ENCODE measurements around the gene SPATA13. TPM values are rescaled to one million over a fixed set of nuclear protein-coding genes. Genes with fewer than 3 reads are reported as not detected.
A peak's percentile ranks its signal among the peaks of the same experiment; 100 is the strongest.

SPATA13 gene
- total RNA-seq, 1 donor from 2014 or later: 11.4 TPM

DNA sequence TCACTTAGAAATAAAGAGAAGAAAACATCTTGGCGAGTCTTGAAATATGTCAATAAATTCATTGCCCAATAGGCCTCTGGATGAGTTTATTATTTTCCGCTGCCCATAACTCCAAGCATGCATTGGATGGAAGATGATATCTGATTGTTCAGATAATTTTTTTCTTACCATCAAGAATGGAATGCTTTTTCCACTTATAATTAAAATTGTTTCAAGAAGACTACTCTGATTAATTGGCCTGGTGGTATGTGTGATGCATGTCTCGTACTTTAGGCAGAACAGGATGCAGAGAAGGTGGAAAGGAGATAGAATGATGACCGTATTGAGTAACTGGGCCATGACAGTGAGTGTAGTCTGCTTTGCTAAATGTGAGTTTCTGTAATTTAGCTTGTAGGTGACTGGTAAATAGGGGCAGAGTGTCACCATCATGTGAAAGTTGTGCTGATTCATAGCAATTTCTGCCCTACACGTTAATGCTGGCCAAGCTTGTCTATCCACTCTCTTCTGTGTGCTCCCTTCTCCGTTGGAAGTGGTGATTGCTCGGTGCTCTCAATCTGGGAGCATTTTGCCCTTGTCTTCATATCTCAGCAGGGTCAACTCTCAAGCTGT, 13.5 kb upstream of the SPATA13 start:
- Mint-ChIP-seq H3K4me3 (ENCODE audit: unreplicated experiment) (no peak overlapping the region), H3K27me3 (ENCODE audit: unreplicated experiment) (peaks cover 3% of the 10 kb centered on the region), H3K36me3 (ENCODE audit: low read depth, unreplicated experiment) (no peaks in the 10 kb centered on the region), H3K9me3 (ENCODE audit: unreplicated experiment) (no peaks in the 10 kb centered on the region), H3K27ac (ENCODE audit: unreplicated experiment) (peak overlapping the region; percentile 32), H3K4me1 (ENCODE audit: unreplicated experiment) (peaks cover 47% of the 10 kb centered on the region)
- TF ChIP-seq, protein P1, sequence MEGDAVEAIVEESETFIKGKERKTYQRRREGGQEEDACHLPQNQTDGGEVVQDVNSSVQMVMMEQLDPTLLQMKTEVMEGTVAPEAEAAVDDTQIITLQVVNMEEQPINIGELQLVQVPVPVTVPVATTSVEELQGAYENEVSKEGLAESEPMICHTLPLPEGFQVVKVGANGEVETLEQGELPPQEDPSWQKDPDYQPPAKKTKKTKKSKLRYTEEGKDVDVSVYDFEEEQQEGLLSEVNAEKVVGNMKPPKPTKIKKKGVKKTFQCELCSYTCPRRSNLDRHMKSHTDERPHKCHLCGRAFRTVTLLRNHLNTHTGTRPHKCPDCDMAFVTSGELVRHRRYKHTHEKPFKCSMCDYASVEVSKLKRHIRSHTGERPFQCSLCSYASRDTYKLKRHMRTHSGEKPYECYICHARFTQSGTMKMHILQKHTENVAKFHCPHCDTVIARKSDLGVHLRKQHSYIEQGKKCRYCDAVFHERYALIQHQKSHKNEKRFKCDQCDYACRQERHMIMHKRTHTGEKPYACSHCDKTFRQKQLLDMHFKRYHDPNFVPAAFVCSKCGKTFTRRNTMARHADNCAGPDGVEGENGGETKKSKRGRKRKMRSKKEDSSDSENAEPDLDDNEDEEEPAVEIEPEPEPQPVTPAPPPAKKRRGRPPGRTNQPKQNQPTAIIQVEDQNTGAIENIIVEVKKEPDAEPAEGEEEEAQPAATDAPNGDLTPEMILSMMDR (IDR thresholded peaks at IDR 0.05; ENCODE audit: unreplicated experiment): no peak
- DNase-seq (ENCODE audit: low spot score): no peak

GRCh38 chr13:24147570-24147963, 13.0 kb upstream of the SPATA13 start:
- Mint-ChIP-seq H3K4me3 (ENCODE audit: unreplicated experiment) (no peak overlapping the region), H3K27ac (ENCODE audit: unreplicated experiment) (peak overlapping the region; percentile 32), H3K9me3 (ENCODE audit: unreplicated experiment) (no peaks in the 10 kb centered on the region), H3K4me1 (ENCODE audit: unreplicated experiment) (peaks cover 44% of the 10 kb centered on the region), H3K27me3 (ENCODE audit: unreplicated experiment) (peaks cover 3% of the 10 kb centered on the region), H3K36me3 (ENCODE audit: low read depth, unreplicated experiment) (no peaks in the 10 kb centered on the region)
- no peak for DNase-seq (ENCODE audit: low spot score)
- TF ChIP-seq, protein P1 (IDR thresholded peaks at IDR 0.05; ENCODE audit: unreplicated experiment): no peak

- Mint-ChIP-seq H3K9me3 (ENCODE audit: unreplicated experiment) (no peaks in the 10 kb centered on the region), H3K27me3 (ENCODE audit: unreplicated experiment) (peaks cover 6% of the 10 kb centered on the region), H3K4me1 (ENCODE audit: unreplicated experiment) (peaks cover 37% of the 10 kb centered on the region), H3K4me3 (ENCODE audit: unreplicated experiment) (no peak overlapping the region), H3K36me3 (ENCODE audit: low read depth, unreplicated experiment) (no peaks in the 10 kb centered on the region), H3K27ac (ENCODE audit: unreplicated experiment) (peak overlapping the region; percentile 91)
- peak; percentile 37 for DNase-seq (ENCODE audit: low spot score)
- TF ChIP-seq, protein P1 (IDR thresholded peaks at IDR 0.05; ENCODE audit: unreplicated experiment): no peak
These were observed 11.9 kb upstream of the SPATA13 start for GRCh38 chr13:24148414-24149235.

DNA sequence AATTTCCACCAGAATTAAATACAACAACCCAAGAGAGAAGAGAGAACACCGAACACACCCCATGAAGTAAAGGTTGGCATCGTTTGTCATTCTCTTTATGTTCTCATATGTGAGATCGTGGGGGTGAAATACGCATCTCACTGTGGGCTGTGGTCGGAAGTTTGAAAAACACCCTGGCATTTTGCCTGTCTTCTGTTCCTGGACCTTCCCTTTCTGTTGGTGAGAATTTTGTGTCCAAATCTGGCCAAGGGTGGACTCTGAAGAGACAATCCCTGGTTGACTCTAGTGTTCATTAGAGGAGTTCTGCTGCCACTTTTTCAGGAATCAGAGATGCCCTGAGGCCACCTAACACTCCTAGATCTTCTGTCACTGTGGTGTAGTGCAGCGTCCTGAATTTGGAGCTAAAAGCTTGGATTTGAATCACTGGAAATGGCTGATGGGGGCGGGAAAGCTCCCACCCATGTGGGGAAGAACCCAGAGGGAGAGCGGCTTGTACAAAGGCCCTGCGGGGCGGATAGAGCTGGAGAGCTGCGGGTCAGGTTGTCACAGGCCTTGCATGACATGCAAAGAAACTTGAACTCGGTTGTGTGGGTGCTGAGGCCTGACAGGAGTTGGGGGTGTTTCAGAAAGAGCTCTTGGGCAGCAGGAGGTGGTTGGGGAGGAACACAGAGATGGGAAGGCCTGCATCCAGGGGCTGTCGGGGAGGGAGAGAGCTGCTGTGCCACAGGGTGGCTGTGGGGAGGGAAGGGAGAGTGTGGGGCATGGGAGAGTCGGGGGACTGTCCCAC, 11.1 kb upstream of the SPATA13 start:
- peaks cover 35% of the 10 kb centered on the region for H3K4me1 Mint-ChIP-seq (ENCODE audit: unreplicated experiment)
- H3K4me3 Mint-ChIP-seq (ENCODE audit: unreplicated experiment): no peak overlapping the region
- no peaks in the 10 kb centered on the region for H3K36me3 Mint-ChIP-seq (ENCODE audit: low read depth, unreplicated experiment)
- DNase-seq (ENCODE audit: low spot score): no peak
- peak overlapping the region; percentile 91 for H3K27ac Mint-ChIP-seq (ENCODE audit: unreplicated experiment)
- TF ChIP-seq, protein P1 (IDR thresholded peaks at IDR 0.05; ENCODE audit: unreplicated experiment): no peak
- H3K9me3 Mint-ChIP-seq (ENCODE audit: unreplicated experiment): no peaks in the 10 kb centered on the region
- peaks cover 6% of the 10 kb centered on the region for H3K27me3 Mint-ChIP-seq (ENCODE audit: unreplicated experiment)
